Stimulated activated CD4-positive, alpha-beta T cell treated with anti-CD3 and anti-CD28 coated beads, Interleukin-2, amount 100 ng/mL, for 24 hours (primary cell): Measurements from ENCODE around the gene SLC4A4.

ENCODE experiments used
- DNase-seq, 2 donors: peaks; one replicate each; pipeline ENCODE4 v3.0.0-alpha.2; 2020

Gene SLC4A4

DNA sequence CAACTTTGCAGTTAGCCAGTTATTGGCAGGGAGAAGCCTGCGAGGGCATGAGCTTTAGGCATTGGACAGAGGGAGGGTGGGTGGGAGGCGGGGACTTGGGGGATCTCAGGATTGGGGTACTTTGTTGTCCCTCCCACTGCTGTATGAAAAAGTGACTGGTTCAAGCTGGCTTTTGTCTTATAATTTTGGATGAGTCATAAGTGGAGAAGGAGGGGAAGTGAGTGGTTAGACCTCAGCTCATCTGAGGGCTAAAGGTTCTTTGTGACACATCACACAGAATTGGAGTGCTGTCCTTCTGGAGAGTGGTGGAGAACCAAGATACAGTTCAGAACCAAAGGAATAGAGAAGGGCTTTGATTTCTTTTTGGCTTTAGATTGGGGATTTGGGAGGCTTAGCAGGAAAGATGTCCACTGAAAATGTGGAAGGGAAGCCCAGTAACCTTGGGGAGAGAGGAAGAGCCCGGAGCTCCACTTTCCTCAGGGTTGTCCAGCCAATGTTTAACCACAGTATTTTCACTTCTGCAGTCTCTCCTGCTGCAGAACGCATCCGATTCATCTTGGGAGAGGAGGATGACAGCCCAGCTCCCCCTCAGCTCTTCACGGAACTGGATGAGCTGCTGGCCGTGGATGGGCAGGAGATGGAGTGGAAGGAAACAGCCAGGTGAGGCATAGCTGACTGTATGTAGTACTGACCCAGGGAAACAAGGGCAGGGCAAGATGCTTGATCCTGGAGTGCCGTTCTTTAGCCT lies at the start of gene SLC4A4:
Gene SLC4A4, plus strand, starts transcription at position 175 of the 748 bp plus-strand sequence.
- no peak for DNase-seq

DNA sequence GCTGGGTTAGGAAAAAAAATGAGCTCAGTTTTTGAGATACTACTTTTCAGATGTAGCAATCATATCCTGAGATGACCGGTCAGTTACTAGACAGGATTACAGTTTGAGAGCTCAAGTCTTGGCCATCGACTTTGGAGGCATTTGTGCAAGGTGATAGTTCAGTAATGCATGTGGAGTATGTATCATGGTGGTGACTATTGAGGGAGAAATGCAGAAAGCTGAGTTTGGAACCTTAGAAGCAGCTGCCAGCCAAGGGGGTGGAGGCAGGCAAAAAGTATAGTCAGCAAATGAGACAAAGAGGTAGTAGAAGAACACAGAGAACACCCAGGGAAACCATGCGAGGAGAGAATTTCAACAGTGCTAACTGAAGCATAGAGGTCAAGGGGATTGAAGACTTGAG lies 48.7 kb upstream of the SLC4A4 start:
- DNase-seq: no peak

DNA sequence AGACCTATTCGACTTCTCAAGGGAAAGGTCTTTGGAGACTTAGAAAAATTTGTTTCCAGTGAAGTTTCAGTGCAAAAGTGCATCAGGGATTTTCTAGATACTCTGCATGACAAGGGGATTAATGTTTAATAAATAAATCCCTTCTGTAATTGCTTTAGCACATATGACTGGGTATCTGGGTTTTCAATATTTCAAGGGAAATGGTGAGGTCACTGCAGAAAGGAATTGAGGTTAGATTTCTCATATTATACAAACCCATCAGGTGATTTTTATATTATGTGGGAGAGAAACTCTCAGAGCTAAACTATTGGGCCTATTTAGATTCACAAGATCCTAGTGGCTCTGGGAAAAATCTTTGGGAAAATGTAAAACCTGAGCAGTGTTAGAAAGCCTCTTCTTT lies 48.3 kb upstream of the SLC4A4 start:
- DNase-seq: no peak

DNA sequence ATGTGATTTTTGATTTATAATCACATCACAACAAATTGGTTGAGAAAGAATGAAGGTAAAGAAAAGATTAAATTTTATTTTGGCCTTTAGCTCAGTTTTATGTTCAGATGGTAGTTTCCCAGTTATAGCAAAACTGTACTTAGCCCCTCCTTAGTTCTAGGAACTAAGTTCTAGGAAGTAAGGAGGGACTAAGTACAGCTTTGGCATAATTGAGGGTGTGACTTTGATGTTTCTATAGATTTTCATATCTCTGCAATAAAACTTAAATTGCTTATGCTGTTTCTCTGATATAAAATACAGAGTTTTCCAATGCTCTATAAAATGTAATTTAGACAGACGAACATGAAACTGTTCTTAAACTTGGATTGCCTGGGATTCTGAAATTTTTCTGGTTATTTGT lies 46.6 kb upstream of the SLC4A4 start:
- DNase-seq: no peak

DNA sequence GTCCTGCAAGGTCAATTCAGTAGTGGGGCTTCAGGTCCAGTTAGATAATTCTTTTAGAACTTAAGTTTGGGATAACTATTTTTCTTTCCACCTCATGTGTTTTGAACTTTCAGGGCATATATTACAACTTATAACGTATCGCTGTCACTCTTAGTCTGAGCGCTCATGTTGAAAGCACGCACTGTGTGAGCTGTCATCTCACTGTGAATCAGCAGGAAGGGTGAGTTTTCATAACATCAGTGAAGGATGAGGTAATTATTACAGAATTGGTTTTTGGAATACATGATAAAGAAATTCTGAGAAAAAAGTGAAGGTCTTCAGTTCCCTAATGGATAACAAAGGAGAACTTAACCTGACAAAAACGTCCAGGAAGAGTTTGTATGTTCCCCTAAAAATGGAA lies 45.1 kb upstream of the SLC4A4 start:
- DNase-seq: no peak

DNA sequence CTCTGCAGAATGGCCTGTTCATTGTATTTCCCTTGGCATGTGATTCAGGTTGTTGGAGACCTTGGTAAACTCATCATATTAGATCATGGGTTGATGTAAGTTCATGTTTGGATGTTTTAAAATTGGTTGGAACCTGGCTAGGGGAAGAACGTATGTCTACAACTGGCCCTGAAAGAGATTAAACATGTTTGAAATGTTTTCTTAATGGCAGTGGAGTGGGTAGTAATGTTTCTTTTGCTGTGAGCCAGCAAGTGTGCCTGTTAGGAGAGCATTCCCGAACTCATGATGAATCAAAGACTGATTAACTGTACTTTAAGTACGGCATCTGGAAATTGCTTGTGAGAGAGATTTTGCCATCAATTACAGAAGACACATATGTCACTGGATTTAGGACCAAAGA lies 44.5 kb upstream of the SLC4A4 start:
- DNase-seq: no peak

DNA sequence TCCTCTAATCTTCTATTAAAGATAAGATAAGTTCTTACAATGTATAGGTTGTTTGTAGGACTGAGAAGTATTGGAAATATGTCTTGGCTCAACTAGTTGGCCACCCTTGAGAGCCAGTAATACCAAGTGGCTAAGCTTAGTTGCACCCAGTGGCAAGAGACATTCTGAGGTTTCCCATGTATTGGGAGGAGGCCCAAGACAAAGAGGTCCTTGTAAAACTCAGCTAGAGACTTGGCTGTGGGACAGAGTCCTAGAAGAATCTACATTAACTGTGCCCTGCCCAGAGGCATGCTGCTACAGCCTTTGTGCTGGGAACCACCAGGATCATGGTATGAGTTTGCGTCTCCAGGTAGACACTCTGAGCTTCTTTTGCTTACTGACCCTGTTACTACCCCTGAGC lies 41.9 kb upstream of the SLC4A4 start:
- no peak for DNase-seq

DNA sequence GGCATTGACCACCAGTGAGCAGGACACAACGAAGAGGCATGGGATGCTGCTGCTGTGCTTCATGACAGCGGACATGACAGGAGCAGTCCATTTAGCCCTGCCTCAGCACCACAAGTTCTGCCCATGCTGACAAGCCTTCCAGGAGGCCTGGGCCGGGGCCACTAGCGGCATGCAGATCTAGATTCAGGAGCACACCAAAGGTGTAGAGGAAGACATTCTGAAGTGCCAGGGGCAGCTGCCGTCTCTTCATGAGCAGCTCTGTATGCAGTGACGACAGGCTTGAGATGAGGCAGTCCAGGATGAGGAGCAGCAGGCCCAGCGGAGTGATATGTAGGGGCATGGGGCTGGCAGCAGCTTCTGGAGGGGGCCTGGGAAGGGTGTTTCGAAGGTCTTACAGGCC lies 38.5 kb upstream of the SLC4A4 start:
- DNase-seq: no peak

DNA sequence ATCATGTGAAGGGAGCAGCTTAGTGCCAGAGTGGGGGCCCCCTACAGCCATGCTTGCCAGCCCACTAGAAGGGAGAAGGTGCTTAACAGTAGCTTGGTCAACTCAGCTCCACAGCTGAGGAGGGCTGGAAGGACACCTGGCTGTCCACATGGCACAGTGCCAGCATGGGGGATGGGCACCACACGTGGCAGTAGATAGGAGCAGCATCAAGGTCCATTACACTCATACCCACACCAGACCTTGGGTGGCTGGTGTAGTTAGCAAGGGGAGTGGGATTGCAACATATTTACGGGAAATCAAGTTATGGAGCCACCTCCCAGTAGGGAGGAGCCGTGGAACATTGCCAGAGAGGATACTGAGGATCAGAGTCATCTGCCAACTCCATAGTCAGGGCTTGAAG lies 37.9 kb upstream of the SLC4A4 start:
- DNase-seq: no peak

DNA sequence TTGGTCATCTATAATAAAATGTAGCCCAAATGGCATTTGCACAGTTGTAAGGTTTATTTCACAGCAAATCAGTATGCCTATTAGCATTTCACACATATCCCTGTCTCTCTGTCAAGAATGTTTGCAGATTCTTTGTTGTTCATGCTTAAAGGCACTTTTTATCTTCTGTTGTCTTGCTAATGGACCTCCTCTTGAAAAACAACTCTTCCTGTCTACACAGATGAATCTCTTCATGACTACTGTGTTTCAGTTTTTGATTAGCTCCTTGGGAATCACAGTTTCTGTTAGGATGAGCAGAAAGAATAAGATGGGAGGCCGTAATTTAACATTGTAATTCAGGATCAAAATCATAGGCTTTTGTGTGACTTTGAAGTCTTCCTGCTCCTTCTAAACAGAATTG lies 35.5 kb upstream of the SLC4A4 start:
- no peak for DNase-seq

DNA sequence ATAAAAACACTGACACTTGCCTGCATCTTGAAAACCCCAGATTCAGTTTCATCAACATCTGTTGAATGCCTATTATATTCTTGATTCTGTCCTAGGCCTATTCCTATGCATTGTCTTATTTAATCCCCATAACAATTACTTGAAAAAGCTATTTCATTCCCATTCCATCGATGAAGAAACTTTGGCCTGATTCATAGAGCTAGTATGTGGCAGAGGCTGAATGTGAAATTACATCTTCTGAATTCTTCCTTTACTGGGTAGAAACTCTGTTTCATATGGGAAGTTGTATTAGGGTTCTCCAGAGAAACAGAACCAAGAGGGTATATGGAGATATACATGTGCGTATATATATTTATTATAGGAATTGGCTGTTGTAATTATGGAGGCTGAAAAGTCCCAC lies 35.0 kb upstream of the SLC4A4 start:
- DNase-seq: no peak

DNA sequence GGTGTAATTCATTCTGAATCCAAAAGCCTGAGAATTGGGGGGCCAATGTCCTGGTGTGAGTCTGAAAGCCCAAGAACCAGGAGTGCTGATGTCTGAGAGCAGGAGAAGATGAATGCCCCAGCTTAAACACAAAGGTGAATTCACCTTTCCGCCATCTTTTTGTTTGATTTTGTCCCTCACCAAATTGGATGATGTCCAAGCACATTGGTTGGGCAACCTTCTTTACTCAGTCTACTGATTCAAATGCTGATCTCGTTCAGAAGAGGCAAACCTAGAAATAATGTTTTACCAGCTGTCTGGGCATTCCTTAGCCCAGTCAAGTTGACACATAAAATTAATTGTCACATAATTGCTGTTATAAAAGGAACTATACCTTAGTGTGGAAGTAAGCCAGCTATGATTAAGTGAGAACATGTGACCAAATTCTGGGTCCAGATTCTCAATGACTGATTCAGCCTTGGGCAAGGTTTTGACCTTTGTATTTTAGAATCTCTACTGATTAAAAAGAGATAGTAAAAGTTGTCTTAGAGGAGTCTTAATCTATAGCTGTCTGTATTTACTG lies 34.5 kb upstream of the SLC4A4 start:
- no peak for DNase-seq

DNA sequence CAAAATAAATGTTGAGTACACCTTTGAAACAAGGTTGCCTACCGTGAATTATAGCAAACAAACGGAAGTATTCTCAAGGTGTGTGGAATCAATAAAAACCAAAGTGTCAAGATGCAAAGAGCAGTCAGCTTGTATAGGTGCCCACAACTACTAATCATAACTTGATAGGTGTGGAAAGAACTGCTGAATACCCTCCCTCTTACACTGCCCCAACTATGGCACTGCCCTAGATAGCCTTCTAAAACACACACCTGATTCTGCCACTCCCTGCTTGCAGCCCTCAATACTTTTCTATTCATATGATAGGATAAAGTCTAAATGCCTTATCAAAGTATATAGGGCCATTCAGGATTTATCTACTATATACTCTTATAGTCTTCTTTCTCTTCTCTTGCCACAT lies 31.1 kb upstream of the SLC4A4 start:
- DNase-seq: no peak

DNA sequence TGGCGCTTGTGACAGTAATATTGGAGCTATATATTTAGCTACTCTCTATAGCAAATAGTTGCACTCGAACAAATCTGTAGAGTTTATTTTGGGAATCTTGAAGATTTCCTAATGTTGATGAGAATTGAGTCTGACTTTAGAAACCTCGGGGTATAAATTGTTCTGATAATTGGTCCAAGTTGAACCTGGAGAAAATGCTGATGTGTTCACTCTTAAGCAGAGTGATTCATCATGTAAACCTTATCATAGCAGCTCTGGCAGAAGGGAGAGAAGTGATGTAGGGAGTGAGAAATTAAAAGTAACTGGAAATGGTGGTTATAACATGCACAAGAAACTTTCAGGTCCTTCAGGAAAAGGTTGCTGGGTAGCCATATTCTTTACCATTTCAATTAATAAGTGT lies 16.4 kb upstream of the SLC4A4 start:
- DNase-seq: no peak

DNA sequence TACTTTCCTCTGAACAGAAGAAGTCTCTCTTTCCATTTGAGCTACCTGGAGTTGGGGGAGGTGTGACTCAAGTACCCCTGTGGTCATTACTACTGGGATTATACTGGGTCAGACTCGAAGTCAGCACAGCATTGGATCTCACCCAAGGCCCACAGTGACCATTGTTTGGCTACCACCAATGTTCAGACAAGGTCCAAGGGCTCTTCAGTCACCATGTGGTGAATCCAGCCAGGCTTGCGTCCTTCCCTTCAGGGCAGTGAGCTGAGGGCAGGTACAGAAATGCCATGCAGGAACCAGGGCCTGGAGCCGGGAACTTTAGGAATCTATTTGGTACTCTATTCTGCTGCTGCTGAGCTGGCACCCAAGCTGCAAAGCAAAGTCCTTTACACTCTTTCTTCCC lies 5.5 kb upstream of the SLC4A4 start:
- no peak for DNase-seq

DNA sequence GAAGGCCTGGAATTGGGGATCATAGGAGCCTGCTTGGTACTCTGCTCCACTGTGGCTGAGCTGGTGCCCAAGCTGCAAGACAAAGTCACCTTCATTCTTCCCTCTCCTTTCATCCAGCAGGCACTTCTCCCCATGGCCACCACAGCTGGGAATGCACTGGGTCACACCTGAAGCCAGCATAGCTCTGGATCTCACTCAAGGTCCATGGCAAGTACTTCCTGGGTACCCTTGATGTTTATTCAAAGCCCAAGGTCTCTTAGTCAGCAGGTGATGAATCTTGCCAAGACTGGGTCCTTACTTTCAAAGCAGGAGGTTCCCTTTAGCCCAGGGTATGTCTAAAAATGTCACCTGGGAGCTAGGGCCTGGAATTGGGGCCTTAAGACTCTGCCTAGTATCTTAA lies 4.9 kb upstream of the SLC4A4 start:
- DNase-seq: no peak

DNA sequence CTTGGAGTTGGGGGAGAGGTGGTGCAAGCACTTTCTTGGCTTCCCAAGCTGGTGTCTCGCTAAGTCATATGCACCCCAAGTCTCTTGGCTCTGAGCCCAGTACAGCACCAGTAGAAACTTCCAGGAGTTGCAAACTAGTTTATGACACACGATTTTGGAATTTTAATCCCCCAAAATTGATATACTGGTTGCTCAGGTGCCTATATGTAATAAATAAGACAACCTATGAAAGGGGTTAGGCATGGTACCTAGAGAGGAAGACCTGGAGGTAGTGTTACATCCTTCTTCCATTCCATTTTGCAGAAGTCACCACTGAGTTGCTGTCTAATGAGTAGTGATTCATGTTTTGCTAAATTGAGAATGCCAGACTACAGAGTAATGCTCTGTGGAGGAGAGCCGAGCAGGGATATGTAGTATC lies 4.3 kb upstream of the SLC4A4 start:
- DNase-seq: no peak

DNA sequence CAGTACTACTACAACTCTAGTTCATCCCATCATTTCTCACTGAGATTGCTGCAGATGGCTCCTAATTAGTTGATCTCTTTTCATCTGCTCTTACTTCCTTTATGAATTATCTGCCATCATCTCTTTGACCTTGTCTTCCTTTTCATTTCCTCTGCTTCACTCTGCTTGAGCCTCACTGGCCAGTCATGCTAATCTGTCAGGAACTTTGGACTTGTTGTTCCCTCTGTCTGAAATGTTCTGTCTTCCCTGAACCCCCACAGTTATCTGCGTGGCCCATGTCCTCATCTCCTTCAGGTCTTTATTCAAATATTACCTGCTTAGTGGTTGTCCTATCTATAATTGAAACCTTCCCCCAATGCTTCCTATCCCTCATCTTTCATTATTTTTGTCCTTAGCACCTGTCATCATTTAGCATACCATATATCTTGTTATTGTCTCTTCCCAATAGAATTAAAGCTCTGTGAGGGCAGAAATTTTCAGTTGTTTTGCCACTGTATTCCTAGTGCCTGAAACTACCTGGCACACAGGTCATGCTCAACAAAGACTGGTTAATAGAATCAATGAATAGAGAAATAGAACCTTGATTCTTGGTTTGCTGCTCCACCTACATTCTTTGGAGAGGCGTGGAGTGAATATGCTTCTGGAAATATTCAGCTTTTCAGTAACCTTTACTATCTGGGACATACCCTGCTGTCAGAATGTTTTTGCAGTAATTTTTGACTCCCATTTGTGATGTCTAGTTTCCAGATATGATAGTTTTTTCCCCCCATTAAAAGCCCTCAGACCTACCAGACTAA lies 5.0 kb downstream of the SLC4A4 start:
- no peak for DNase-seq

DNA sequence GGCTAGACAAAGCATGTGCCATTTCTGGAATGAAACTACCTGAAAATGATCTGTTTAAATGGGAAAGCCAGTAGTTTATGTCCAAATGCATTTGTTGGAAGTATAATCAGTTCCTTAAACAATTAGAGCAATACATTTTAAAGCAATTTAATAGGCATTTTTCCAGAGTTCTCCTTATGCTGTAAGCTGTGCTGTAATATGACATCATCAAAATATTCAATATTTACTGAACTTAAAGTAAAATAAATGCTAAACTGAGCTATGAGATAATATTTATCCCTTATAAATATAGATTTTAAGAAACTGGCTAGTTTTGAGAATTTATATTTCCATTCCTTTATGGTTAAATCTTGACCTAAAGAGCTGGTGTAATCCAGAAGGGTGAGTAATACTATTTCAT lies 7.9 kb downstream of the SLC4A4 start:
- DNase-seq: no peak

DNA sequence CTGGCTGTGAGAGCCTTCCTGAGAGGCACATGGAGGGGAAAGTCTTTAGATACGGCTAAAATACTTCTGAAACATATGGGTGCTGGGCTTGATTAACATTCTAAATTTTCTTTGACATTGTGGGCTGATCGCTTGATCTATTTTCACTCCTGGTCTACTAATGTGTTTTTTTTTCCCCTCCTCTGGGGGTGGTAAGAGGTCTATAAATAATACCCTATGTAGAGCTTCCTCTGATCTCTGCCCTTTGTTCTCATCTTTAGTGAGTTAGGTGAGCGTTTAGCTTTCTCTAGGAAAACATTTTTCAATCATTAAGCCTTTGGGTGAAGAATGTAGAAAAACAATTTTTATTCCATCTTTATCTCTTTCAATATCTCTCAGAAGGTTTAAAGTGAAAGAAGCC lies 9.8 kb downstream of the SLC4A4 start:
- DNase-seq: no peak

DNA sequence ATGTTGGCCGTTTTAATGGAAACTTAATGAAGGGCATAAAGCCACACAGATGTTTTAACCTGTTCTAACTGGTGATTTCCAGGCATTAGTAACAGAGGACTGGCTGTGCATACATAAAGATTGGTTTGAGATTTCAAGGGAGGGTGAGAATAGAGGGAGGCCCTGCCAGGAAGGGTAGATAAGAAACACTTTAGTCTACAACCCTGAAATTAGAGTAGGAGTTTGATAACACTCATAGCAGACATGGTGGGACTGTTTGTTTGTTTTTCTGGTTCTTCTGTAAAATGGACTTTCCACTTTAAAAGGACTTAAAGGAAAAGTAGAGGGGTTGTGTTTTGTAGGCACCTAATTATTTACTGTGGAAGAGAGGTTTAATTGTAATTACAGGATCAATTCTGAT lies 16.2 kb downstream of the SLC4A4 start:
- DNase-seq: no peak

DNA sequence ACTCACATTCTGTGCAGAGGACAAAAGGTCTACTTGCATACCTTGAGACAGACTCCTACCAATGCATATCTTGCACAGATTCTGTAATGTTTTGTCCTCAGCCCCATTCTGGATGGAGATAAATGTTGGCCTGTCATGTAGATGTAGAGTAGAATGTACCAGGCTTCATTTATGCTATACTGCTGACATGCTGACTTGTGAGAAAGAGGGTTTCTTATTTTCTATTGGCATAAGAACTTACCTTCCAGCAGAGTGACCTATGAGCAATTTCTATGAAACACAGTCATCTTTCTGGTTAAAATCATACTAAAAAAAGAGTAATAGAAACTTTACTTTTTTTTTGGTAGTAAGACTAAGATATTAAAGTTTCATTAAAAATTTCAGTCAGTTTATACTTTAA lies 17.2 kb downstream of the SLC4A4 start:
- DNase-seq: no peak

DNA sequence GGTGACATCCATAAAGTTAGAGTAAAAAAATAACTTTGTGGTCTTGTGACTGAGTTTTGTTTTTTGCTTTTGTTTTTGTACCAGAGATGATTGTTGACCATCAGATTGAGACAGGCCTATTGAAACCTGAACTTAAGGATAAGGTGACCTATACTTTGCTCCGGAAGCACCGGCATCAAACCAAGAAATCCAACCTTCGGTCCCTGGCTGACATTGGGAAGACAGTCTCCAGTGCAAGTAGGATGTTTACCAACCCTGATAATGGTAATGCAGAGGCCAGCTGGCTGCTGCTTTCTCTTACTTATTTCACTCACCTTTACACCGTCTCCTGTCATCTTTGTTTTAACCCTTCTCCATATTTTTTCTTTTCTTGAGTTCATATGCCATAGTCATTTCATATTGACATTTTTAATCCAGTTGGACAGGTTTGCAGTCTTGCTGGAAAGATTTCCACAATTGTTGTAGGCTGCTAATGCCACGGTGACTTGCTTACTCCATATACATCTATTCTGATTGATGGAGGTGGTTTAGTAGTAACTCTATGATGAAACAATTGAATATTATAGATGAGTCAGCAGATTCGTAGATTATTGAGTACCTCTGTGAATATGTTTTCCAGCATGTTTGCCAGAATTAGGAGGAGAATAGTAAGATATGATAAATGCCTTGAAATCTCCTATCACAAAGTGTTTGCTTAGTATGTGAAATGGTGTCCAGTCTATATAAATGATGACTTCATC lies 18.3 kb downstream of the SLC4A4 start:
- no peak for DNase-seq

DNA sequence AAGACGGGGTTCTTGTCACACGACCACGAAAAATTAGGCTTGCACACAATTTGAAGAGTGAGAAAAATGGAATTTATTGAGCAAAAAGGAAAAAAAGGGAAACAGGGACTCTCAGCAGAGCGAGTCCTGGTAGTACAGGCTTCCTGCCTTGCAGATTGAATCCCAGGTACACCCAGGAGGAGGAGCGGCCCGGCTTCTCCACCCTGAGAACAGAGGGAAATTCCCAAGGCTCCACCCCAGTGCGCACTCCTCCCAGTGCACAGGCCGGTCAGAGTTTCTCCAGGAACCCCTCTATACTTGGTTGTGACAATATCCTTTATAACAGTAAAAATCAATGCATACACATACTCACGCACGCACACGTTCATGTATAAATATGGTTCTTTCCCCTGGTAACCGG lies 22.0 kb downstream of the SLC4A4 start:
- no peak for DNase-seq
